Adrenal gland (tissue), 5 donors: Measurements from ENCODE around the gene SLC47A1.

Source experiments
- CTCF ChIP-seq, 6 experiments: fragments of 450-650 bp in 4 of 6; fragments of 200-600 bp in 2 of 6; sonication (generic) in 1 of 6; IDR thresholded peaks; 1 replicate in 5 of 6; 2 replicates in 1 of 6; pipeline versions ENCODE4 v1.5.1 to v1.8.0; 2016 to 2021; ENCODE audit warnings: antibody characterized with exemption in 6 of 6, mild to moderate bottlenecking in 2 of 6, moderate library complexity in 1 of 6
- POLR2A ChIP-seq, 2 donors: fragments of 450-650 bp; IDR thresholded peaks; one replicate each; pipeline ENCODE4 v1.6.1; 2017; ENCODE audit warnings: antibody characterized with exemption in 2 of 2, mild to moderate bottlenecking in 2 of 2, moderate library complexity in 1 of 2
- donor health status: DM: no; HTN: no; CAD: no.

GRCh38 chr17:19487024-19487600 is 46.5 kb upstream of the SLC47A1 start:
- TF ChIP-seq CTCF (IDR thresholded peaks at IDR 0.05) (no peak), POLR2A (IDR thresholded peaks at IDR 0.05) (no peak)
